Anterior cingulate cortex (tissue), 58 donors: Measurements from ENCODE around the gene TACR2.

Source experiments
- DNase-seq, 58 donors: peaks; one replicate each; lab custom pipeline; 2025; lab: John Stamatoyannopoulos, UW

The TACR2 gene

DNA sequence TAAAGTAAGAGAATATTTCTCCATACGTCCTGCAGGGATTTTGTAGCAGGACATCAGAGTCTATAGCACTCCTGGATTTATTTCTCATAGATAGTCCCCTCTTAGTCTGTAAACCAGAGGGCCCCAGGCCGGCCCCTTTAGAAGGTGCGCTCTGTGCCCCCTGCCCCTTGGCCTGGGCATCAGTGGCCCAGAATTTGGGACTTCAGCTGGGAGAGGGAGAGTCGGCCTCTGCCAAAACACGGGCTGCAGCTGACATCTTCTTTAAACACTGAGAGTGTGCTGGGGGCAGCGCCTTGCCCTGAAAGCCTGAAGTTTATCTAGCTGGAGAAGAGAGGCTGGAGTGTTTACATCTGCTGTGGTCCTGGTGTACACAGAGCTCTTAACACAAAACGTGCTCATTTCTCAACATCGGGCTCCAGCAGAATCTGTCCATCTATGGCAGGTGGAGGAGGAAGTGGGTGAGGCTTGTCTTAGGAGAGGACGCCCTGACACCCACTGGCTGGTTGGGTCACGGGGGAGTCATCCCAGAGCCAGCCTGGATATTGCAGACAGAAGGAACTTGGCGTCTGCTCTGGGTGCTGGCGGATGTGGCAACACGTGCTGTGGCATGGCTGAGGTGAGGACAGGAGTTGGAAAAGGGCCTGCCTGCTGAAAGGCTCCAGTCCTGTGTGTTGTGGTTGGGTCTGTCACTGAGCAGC, 5.0 kb upstream of the TACR2 start:
- DNase-seq: no peak

DNA sequence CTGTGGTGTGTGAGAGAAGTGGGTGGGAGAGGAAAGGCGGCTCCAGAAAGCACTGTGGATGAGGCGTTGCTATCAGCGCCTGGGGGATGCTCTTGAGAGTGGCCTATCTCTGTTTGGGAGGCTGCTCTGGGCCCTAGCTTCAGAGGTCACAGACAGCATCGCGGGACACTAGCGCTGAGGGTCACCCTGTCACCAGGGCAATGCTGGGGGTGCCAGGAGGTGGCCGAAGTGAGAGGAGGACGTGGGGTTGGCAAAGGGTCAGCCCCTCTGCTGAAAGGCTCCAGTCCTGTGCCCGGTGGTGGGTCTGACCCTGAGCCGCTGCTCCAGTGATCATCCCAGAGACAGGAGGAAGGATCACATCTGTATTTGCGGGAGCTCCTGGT, 3.0 kb upstream of the TACR2 start:
- DNase-seq: no peak

DNA sequence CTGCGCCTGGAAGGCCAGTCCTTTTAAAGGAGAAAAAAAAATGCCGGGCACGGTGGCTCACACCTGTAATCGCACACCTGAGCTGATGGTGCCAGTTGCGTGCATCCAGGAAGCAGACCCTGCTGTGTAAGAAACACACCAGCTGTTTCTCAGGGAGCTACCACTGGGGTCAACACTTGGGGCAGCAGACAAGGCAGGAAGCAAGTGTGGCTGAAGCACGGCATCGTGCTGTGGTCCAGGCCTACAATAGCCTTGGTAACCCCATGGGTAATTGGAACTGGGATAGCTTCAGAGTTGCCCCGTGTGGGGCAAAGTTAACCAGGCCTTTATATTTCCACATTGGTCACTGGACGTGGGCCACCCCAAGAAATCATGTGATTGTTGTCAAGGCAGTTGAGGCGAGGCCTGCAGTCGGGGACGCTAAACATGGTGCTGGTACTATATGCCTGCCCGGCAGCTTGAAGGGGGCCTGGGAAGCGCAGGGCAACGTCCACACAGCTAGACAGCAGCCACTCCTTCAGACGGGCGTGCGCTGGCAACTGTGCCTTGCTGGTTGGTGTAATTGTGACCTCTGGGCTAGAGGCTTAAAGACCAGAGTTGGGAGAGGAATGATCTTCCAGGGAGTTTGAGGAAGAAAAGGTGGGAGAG, 2.5 kb upstream of the TACR2 start:
- no peak for DNase-seq

DNA sequence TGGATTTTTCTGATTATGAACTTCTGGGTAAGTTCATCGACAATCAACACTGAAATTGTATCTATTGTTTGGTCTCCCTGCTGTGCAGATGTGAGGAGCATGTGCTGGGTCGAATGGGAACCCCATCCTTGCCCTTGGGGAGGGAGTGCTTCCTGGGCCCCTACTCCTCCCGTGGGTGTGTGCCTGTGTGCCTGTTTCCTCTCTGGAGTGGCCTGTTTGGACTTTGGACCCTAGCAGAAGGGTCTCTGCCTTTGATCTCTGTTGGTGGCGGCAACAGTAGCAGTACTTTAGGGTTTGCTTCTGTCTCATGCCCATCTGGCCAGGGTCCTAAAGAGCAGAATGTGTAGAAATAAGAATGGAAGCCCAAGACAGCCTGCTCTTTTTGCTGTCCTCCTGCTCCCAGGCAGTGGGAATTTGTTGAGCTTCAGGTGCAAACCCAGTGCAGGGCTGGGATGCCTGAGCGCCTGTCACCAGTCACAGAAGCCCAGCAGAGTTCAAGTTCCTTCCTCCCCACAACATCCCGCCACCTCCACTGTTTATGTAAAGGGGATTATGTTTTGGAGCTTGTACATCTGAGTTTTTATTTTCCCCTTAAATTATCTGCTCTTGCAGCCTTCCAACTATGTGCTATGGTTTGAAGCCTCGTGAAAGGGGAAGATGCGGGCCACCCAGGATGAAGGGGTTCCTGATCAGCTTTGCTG, 1.5 kb upstream of the TACR2 start:
- no peak for DNase-seq

DNA sequence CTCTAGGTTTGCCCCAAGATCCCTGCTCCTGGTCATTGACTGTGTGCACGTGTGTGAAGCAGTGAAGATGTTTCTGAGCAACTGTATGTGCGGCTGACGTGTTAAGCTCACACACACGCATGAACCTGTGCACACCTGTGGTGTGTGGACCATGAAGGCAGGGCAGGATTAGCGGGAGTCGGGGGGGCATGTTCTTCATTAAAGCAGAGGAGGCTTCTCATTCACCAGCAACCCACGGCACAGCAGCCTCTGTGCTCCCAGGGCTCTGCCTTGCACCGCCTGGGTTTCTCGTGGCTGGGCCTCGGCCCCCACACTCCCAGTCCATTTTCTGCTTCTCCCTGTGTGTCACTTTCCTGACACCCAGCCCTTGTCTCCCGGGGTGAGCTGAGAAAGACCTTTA, 824 bp upstream of the TACR2 start:
- no peak for DNase-seq

DNA sequence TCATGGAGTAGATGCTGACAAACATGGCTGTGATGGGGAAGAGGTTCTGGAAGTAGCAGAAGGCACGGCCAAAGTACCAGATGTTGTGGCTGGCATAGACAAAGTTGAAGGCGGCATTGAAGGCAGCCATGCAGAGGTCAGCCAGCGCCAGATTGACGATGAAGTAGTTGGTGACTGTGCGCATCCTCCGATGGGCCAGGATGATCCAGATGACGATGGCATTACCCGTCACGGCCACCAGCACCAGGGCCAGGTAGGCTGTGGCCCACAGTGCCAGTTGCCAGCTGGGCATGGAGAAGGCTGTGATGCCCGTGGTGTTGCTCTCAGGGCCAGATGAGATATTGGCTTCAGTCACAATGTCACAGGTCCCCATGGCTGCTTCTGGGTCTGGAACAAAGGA, 767 bp downstream of the TACR2 start:
- no peak for DNase-seq

DNA sequence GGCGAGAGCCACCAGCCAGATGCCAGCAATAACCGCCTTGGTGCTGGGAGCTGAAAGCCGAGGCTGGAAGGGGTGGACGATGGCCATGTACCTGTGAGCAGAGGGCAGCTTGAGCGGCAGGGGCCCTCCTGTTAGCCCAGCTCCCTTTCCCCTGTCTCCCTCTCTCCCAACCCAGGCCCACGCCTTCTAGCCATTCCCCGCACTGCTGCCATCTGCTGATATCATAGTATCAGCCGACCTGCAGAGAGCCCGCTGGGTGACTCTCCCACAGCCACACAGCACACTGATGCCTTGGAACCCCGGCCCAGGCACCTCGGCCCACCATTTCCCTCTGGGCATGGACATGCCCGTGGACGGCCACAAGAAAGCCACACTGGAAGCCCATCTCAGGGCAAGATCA, 1.7 kb downstream of the TACR2 start:
- no peak for DNase-seq

DNA sequence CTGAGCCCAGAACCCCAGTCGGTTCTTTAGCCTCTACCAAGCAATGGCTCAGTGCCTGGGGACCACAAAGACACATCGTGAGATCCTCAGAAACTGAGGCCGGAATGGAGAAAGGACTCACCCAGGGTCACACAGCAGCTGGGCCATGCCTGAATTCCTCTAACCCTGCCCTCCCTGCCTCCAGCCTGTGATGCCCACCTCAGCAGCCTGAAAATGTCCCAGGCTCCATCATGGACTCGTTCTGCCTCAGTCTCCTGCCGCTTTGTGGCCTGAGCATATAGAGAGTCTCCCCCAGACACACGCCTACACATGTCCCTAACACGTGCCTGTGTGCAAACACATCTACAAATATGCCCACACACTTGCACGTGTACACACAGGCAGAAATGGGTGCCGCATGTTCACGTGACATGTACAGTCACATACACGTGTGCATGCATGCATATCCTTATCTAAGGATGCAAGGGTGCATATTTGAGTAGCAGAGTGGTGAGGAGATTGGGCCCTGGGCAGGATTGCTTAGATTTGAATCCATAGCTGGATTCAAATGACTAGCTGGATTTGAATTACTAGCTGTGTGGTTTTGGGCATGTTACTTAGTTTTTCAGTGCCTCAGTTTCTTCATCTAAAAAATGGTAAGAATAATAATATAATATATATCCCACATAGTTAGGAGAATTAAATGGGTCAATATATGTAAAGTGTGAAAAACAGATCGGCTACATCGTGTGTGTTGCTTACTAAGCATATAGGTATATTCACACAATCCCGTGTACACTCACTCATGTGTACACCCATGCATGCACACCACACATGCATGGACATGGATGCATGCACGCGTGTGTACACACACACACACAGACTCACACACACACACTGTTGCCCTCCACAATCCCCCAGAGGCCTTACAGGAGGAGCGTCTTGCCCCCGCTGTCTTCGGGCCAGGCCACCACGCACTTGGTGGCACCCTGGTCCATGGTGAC, 2.4 kb downstream of the TACR2 start:
- DNase-seq: no peak

DNA sequence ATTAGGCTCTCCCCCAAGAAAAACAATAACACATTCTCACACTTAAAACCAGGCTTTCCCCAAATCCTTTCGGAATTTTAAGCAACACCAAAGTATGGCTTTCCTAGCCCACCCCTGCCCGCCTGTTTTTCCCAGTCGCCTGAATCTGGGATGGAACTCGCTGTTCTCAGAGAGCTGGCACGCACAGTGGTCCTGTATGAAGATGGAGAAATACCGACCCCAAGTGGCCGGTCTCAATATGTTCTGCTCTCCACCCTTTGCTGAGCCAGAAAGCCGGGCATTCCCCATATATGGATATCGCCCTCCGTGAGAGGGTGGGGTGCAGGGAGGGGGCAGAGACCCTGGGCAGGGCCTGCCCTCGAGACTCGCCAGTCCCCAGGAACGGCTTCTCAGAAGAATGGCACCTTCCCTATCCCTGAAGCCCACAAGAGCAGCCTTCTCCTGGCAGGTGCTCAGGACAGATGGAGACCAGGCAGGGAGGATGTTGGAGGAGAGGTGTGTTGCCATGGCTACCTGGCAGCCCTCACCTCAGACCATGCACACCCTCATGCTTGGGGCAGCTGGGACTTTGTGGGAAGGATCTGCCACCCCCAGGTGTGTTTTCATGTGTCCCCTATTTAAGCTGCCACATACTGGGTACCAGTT, 3.4 kb downstream of the TACR2 start:
- peak in 48 of 58 donors; percentile 18 to 79 (median 48) for DNase-seq

DNA sequence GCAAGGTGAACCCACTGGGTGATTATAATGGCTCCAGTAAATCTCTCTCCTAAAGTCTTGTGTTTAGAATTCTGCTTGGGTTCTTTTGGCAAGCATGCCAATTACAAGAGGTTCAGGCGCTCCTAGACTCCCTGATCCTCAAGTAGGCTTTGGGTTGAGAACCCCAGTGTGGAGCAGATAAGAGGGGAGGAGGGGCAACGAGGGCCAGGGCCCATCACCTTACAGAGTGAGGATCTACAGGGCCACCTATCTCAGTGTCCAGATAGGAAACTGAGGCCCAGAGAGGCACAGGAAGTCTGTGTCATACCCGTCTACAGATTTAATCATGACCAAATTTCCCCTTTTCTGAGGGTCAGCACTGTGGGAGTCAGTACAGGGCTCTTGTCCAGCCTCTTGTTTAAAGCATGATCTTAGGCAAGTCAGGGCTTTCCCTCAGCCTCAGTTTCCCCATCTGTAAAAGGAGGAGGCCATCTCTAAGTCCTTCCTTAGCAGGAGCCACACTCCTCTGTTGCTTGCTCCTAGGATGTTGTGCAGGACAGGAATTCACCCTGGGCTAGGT, 4.4 kb downstream of the TACR2 start:
- DNase-seq: no peak

DNA sequence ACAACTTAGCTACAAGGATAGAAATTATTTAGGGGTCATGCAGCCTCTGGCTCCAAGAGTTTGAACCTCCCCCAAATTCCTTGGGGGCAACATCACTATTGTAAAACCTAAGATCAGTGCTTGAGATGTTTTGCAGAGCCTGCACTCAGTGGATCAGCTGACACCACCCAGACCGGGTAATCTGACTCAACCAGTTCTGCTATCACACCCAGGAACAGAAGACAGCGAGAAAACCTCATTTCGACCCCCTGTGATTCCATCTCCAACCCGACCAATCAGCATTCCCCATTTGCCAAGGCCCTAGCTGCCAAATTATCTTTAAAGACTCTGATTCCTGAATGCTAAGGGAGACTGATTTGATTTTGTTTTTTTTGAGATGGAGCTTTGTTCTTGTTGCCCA, 5.2 kb downstream of the TACR2 start:
- no peak for DNase-seq

DNA sequence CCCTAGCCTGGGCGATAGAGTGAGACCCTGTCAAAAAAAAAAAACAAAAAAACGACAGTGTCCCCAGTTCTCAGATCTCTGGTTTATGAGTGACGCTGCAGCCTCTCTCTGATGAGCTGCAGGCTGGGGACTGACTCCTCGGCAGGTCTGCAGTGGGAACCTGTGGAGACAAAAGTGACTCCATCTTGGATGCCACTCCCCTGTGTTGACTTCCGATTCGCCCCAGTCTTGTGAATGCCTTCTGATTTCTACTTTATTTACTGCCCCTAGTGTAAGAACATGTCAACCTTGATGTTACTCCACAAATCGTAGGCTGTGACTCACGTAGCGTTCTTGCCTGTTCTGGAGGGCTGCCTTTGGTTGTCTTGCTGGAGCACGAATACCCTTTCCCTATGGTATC, 6.2 kb downstream of the TACR2 start:
- no peak for DNase-seq

DNA sequence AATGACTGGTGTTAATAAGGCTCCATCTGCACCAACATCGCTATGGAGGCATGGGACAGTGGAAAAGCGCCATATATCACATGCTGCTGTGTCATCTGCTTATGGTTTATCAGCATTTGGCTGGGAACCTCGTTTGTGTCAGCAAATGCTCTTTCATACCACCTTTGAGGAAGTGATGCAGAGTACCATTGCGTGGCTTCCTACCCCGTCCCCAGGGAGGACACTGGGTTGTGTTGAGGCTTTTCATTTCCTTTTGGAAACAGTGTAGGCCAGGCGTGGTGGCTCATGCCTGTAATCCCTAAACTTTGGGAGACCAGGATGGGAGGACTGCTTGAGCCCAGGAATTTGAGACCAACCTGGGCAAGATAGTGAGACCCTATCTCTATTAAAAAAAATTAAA, 6.8 kb downstream of the TACR2 start:
- DNase-seq: peak in 2 of 58 donors; percentile 13 to 18

DNA sequence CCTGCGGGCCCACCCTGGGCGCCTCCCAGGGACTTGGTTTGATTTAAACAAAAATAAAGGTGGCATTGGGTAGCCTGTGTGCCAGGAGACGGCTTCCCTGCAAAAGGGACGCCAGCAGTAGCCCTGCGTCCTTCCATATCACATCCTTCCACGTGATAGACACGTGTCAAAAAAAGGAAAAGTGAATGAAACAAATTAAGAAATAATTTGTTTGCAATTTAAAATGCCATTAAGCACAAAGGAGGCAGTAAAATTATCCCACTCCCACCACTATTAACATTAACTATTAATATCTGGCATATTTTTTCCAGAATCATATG, 7.6 kb downstream of the TACR2 start:
- DNase-seq: no peak

DNA sequence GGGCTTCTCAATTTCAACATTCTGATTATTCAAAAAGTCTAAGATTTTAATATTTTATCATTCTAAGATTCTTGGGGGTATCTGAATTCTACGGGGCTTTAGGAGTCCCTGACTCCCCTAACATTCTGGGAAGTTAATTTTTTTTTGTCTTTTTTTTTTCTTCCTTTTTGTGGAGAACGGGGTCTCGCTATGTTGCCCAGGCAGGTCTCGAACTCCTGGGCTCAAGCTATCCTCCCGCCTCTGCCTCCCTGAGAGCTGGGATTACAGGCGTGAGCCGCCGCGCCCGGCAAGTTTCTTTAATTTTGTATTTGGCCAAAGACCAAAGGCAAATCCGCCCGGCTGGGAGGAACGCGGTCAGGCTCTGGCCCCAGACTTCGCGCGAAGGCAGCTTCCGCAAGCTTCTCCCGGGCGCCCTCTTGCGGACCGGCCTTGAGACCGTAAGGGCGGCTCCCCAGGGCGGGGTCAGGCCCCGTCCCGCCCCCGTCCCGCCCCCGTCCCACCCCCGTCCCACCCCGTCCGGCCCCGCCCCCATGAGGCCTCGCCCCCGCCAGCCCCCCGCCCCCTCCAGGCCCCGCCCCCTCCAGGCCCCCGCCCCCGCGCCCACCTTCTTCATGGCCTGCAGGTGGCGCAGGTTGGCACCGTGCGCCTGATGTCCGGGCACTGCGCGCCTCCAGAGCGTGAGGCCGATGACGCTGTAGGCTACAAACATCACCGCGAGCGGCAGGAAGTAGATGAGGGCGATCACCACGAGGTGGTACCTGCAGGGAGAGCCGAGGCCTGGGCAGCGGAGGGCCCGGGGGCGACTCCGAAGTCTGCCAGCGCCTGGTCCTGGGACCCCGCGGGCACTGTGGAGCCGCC, 8.2 kb downstream of the TACR2 start:
- DNase-seq: peak in 56 of 58 donors; percentile 26 to 93 (median 84)

DNA sequence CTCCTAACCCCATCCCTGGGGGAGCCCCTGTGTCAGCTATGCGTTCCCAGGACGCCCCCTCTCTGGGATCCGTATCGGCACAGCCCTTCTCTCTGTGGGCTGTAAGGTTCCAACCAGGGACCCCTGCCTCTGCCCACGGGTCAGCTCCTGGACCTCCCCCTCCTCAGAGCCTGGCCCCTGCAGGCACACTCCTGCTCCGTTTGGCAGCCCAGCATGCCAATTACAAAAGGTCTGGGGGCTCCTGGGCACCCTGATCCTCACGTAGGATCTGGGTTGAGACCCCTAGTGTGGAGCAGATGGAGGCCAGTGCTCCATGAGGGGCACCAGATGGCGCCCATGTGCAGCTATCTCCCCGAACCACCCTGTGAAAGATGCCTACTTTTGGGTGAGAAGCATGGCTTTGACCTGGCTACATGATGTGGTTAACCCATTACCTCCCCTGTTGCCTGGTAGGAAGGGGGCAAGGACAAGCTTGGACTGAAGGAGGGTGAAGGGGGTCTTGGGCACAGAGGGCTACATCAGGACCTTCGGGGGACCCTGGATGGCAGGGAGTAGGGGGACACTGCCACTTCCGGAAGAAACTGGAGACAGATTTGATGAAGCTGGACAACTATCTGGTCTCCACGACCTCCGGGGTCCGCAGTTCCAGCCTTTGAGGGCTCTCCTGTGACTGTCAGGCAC, 9.0 kb downstream of the TACR2 start:
- DNase-seq: peak in 1 of 58 donors; percentile 16

DNA sequence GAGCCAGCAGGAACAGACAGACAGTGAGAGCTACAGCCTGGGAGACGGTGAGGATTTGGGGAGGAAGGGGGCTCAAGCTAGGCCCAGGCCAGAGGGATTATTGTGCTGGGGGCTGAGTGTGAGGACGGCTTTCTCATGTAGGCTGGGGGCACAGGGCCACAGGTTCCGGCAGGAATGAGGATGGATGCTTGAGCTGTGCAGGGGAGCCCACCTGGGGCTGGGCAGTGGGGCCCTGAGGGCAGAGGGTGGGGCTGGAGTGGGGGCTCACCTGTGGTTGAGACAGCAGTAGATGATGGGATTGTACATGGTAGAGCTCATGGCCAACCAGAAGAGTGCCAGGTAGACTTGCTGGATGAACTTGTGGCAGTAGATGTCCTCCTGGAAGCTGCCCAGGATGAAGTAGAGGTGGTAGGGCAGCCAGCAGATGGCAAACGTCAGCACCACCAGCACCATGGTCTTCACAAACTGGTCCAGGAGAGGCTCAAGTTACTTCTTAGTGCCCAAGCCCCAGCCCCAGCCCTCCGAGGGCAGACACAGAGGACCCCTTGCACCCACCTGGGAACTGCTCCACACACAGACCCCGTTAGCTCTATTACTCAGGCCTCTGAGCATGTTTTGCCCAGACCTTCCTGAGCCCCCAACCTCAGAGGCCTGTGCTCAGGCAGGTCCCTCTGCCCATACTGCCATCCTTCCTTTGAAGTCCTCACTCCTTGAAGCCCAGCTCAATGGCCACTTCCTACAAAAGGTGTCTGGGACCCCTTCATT, 9.7 kb downstream of the TACR2 start:
- DNase-seq: no peak
